Skin of body (tissue), 2 donors: ENCODE measurements around the gene HLTF. TPM values are rescaled to one million over a fixed set of nuclear protein-coding genes. Genes with fewer than 3 reads are reported as not detected.
"Not testable (repeated sequence)": the region's sequence is repeated elsewhere in the genome, so short reads cannot be mapped to it uniquely, and the experiment has no call there.

Experiments
- DNase-seq: peaks from one replicate; lab custom pipeline; 2025; lab: John Stamatoyannopoulos, UW
- total RNA-seq: library from RNA; depleted of rRNA; stranded (reverse); fragments of >200 nt; gene quantifications from one replicate; pipeline ENCODE4 v1.2.3, GENCODE V29; 2014

The HLTF gene, protein sequence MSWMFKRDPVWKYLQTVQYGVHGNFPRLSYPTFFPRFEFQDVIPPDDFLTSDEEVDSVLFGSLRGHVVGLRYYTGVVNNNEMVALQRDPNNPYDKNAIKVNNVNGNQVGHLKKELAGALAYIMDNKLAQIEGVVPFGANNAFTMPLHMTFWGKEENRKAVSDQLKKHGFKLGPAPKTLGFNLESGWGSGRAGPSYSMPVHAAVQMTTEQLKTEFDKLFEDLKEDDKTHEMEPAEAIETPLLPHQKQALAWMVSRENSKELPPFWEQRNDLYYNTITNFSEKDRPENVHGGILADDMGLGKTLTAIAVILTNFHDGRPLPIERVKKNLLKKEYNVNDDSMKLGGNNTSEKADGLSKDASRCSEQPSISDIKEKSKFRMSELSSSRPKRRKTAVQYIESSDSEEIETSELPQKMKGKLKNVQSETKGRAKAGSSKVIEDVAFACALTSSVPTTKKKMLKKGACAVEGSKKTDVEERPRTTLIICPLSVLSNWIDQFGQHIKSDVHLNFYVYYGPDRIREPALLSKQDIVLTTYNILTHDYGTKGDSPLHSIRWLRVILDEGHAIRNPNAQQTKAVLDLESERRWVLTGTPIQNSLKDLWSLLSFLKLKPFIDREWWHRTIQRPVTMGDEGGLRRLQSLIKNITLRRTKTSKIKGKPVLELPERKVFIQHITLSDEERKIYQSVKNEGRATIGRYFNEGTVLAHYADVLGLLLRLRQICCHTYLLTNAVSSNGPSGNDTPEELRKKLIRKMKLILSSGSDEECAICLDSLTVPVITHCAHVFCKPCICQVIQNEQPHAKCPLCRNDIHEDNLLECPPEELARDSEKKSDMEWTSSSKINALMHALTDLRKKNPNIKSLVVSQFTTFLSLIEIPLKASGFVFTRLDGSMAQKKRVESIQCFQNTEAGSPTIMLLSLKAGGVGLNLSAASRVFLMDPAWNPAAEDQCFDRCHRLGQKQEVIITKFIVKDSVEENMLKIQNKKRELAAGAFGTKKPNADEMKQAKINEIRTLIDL
- 28.1 TPM for total RNA-seq

- DNase-seq, result peak; percentile 93
Measured at GRCh38 chr3:149086232-149086988, at the start of gene HLTF. TSS of gene HLTF (minus strand) at chr3:149086533. CDS start at chr3:149086336, 197 bp downstream.

GRCh38 chr3:149134575-149134974 lies 48.2 kb upstream of the HLTF start:
- DNase-seq, result no peak

- no peak for DNase-seq
Measured at GRCh38 chr3:149131589-149131988, 45.3 kb upstream of the HLTF start.

DNA sequence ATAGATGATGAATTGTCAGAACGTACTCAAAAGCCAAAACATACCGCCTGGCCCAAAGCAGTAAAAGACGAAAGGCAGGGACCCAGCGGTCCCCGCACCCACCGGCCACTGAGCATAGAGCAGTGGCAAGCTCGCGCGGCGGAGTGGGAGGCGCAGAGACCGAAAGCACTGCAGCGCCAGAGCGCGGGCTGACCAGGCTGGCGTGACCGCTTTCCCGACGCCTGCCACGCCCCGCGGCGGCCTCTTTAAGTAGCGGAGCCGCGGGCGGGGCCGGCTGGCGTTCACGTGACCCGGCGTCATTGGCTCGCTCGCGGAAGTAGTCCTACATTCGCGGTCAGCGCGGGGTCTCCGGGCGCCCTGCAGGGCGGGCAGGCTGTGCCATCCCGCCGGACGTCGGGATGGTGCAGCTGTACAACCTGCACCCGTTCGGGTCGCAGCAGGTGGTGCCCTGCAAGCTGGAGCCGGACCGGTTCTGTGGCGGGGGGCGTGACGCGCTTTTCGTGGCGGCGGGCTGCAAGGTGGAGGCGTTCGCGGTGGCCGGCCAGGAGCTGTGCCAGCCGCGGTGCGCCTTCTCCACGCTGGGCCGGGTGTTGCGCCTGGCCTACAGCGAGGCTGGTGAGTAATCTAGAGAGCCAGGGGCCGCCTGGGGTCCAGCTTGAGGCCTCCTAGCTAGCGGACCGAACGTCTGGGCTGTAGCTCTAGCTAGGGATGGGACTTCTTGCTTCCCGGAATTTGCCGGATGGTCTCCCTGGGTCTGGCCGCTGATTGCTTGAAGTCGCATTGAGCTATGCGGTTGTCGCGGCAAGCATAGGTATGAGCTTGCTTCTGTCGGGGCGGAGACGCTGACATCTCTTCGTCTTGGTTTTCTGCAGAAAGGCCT lies 43.2 kb upstream of the HLTF start, which contains the start of gene HPS3:
HPS3 (plus strand) TSS at position 313 of the 880 bp plus-strand sequence; CDS start at position 399, 86 bp downstream.
- DNase-seq, result peak; percentile 84

- DNase-seq, result no peak
Measured at GRCh38 chr3:149128821-149129220, 42.5 kb upstream of the HLTF start.

DNA sequence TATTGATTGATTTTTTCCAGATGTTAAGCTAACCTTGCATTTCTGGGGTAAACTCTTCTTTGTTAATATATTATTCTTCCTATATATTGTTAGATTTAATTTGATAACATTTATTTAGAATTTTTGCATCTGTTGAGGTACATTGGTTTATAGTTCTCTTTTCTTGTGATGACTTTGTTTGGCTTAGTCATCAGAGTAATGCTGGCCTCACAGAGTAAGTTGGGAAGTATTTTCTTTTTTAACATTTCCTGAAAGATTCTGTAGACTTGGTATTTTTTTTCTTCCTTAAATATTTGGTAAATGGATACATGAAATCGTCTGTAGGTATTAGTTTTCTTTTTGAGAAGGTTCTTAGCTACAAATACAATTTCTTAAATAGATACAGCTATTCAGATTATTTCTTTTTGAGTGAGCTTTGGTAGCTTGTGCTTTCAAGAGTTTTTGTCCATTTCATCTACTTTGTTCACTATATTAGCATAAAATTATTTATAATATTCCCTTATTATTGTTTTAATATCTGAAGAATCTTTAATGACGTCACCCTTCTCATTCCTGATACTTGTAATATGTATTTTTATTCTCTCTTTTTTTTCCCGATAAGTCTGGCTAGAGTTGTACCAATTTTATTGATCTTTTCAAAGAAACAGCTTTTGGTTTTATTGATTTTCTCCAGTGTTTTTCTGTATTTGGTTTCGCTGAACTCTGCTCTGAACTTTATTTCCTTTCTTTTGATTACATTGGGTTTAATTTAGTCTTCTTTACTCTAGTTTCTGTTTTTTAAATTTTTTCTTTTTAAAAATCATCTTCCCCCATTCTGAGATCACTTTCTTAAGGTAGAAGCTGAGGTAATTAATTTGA lies 36.6 kb upstream of the HLTF start:
- no peak for DNase-seq

- peak; percentile 58 for DNase-seq
Measured at GRCh38 chr3:149120051-149120972, 34.0 kb upstream of the HLTF start.

GRCh38 chr3:149119466-149119865 lies 33.1 kb upstream of the HLTF start:
- DNase-seq, result no peak

DNA sequence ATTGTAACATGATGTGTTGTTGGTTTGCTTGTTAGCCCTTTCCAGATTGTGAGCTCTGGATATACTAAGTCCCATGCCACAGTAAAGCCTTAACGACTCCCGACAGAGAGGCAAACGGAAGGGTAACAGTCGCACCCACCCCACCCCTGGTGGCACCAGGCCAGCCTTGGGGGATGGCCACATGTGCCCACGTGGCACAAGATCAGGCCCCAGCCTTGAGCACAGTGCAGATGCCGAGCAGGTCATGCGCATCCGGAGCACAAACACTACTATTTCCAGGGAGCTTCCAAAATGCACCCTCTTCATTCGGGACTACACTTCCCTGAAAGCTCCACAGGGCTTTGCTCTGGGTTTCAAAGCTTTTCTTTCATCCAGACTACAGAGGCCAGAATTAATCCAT lies 32.4 kb upstream of the HLTF start:
- no peak for DNase-seq

- no peak for DNase-seq
Measured at GRCh38 chr3:149115114-149115513, 28.8 kb upstream of the HLTF start.

DNA sequence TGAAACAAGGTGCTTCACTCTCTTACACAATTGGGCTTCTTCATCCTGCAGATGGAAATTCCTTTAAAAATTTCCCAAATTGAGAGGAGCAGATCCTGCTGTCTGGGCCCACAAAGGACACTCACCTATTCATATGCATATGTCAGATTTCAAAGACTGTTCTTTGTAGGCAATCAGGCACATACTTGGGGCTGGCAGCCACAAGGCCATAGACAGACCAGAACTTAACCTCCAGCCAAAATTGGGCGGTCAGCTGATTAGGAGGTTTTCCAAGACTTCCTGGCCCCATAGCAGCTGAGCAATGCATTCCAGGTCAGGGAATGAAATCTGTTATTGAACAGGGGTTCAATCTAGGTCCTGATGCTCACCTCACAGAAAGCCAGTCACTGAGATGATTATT lies 28.1 kb upstream of the HLTF start:
- DNase-seq, result no peak

GRCh38 chr3:149104484-149104883 lies 18.2 kb upstream of the HLTF start:
- no peak for DNase-seq

- DNase-seq, result no peak
Measured at GRCh38 chr3:149101641-149102040, 15.3 kb upstream of the HLTF start.

GRCh38 chr3:149101154-149101553 lies 14.8 kb upstream of the HLTF start:
- no peak for DNase-seq

DNA sequence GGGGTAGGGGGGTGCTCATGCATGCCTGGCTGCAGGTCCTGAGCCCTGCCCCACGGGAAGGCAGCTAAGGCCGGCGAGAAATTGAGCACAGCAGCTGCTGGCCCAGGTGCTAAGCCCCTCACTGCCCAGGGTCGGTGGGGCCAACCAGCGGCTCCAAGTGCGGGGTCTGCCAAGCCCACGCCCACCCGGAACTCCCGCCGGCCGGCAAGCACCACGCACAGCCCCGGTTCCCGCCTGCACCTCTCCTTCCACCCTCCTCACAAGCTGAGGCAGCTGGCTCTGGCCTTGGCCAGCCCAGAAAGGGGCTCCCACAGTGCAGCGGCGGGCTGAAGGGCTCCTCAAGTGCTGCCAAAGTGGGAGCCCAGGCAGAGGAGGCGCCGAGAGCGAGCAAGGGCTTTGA lies 11.7 kb upstream of the HLTF start:
- not testable (repeated sequence) for DNase-seq

DNA sequence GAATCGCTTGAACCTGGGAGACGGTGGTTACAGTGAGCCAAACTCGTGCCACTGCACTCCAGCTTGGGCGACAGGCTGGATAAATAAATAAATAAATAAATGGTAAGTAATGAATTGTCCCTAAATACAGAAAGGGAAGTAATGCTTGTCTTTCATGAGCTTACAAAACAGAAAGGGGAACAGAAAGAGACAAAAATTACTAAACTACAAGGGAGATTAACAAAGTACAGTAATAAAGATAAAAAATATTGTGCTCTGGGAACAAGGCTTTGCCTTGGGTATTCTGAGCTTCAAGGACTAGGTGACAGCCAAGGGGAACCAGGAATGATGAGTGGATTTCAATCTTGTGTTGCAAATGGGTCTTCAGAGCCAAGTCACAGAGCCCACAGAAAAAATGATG lies 9.2 kb upstream of the HLTF start:
- DNase-seq, result no peak

DNA sequence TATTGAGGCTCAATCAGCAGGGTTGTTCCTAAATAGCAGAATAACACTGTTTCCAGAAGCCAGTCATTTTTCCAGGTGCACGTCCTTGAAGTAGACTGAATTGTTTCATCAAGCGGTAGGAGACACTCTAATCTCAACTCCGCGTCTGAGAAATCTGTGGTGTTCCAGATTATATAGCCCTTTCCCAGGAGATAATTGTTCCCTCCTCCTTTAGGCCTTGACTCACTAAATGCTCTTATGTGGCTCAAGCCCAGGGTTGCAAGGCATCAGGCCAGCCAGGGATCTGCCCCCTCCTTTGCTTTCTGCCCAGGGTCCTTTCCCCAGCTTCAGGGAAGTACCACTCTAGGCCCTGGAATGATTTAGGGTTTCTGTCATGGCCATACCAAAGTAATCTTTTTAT lies 5.7 kb upstream of the HLTF start:
- no peak for DNase-seq

DNA sequence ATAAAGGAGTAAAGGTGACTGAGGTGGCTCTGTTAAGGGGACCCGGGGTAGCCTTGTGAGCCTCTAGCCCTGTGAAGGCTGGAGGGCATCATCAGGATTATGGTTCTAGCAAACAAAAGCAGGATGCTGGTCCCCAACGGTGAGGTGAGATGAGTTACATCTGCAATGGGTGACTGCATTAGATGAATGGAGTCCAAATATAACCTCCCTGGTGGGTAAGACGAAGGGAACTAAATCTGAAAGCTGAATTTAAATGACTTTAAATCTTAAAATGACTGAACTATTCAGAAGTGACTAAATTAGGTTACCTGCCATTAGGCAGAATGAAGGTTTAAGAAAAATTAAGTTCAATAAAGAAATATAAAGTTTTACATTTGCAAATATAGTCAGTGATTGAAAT lies 4.6 kb upstream of the HLTF start:
- DNase-seq, result no peak
